Esophagus (tissue), 2 donors: ENCODE data around the gene ST7. TPM values are rescaled to one million over a fixed set of nuclear protein-coding genes. Genes with fewer than 3 reads are reported as not detected.
A peak's percentile ranks its signal among the peaks of the same experiment; 100 is the strongest.

Source experiments
- H3K27ac ChIP-seq, 2 donors: one replicate each; pipeline ENCODE4 v1.5.1; 2013; ENCODE audit warnings: low read depth in 2 of 2, mild to moderate bottlenecking in 2 of 2, inconsistent platforms in 1 of 2, low read length in 1 of 2, moderate library complexity in 1 of 2
- H3K27me3 ChIP-seq, 2 donors: one replicate each; pipeline ENCODE4 v1.6.1; 2013; ENCODE audit warnings: low read length in 2 of 2, control low read depth in 1 of 2, mild to moderate bottlenecking in 1 of 2; ENCODE audit not compliant: insufficient read depth in 2 of 2, control insufficient read depth in 1 of 2
- H3K36me3 ChIP-seq, 2 donors: one replicate each; pipeline ENCODE4 v1.6.1; 2013; ENCODE audit warnings: low read length in 1 of 2; ENCODE audit not compliant: control insufficient read depth in 2 of 2, insufficient read depth in 2 of 2
- H3K4me1 ChIP-seq, 2 donors: one replicate each; pipeline ENCODE4 v1.6.1; 2013; ENCODE audit warnings: low read length in 1 of 2; ENCODE audit not compliant: control insufficient read depth in 2 of 2, insufficient read depth in 2 of 2
- H3K4me3 ChIP-seq, 2 donors: one replicate each; pipeline ENCODE4 v1.5.1; 2013; ENCODE audit warnings: low read length in 2 of 2, mild to moderate bottlenecking in 2 of 2, low read depth in 1 of 2, moderate library complexity in 1 of 2
- H3K9me3 ChIP-seq, 2 donors: one replicate each; pipeline ENCODE4 v1.6.1; 2013; ENCODE audit warnings: mild to moderate bottlenecking in 2 of 2, low read depth in 1 of 2, low read length in 1 of 2, moderate library complexity in 1 of 2; ENCODE audit not compliant: control insufficient read depth in 2 of 2, insufficient read depth in 1 of 2
- WGBS, 2 donors: extraction: QIAGEN DNeasy Blood & Tissue Kit; methylation state at CpG; one replicate each; pipeline ENCODE4 v1.1.7; 2013; 5-methylcytosine and 5-hydroxymethylcytosine counted together
- polyA plus RNA-seq, 2 donors: library from polyadenylated mRNA; stranded (reverse); fragments of 200-250 nt; gene quantifications; one replicate each; pipeline ENCODE4 v1.2.3, GENCODE V29; 2013
- donor health status: healthy with polysubstance abuse.
- donor health status: Bipolar disorder and iron deficiency.

ST7 gene
- polyA plus RNA-seq, 2 donors, result 4.3 to 7.4 TPM

GRCh38 chr7:117012284-117012683, 59.0 kb downstream of the ST7 start:
- WGBS, 2 donors, result 69 to 75% methylated on average over 2 of the region's 2 CpGs
- no peak overlapping the region for H3K27ac ChIP-seq
- no peaks in the 10 kb centered on the region for H3K9me3 ChIP-seq
- H3K27me3 ChIP-seq, result no peaks in the 10 kb centered on the region
- H3K36me3 ChIP-seq, result no peaks in the 10 kb centered on the region
- no peak overlapping the region for H3K4me3 ChIP-seq
- no peaks in the 10 kb centered on the region for H3K4me1 ChIP-seq

GRCh38 chr7:117012696-117013095, 59.4 kb downstream of the ST7 start:
- no peaks in the 10 kb centered on the region for H3K27me3 ChIP-seq
- no peaks in the 10 kb centered on the region for H3K4me1 ChIP-seq
- H3K36me3 ChIP-seq, result no peaks in the 10 kb centered on the region
- no peak overlapping the region for H3K27ac ChIP-seq
- no peak overlapping the region for H3K4me3 ChIP-seq
- H3K9me3 ChIP-seq, result no peaks in the 10 kb centered on the region
- 63 to 77% methylated on average over 1 of the region's 1 CpG for WGBS, 2 donors

GRCh38 chr7:117014099-117014656, 60.9 kb downstream of the ST7 start:
- WGBS, 2 donors, result 68 to 80% methylated on average over 2 of the region's 2 CpGs
- Histone ChIP-seq H3K4me1 (no peaks in the 10 kb centered on the region), H3K27me3 (no peaks in the 10 kb centered on the region), H3K36me3 (no peaks in the 10 kb centered on the region), H3K4me3 (no peak overlapping the region), H3K9me3 (no peaks in the 10 kb centered on the region), H3K27ac (no peak overlapping the region)

GRCh38 chr7:117014673-117015133, 61.4 kb downstream of the ST7 start:
- Histone ChIP-seq H3K4me3 (peak overlapping the region in 1 of 2 donors; percentile 11), H3K27ac (no peak overlapping the region), H3K4me1 (no peaks in the 10 kb centered on the region), H3K36me3 (no peaks in the 10 kb centered on the region), H3K27me3 (no peaks in the 10 kb centered on the region), H3K9me3 (no peaks in the 10 kb centered on the region)
- 7 to 14% methylated on average over 6 of the region's 6 CpGs for WGBS, 2 donors

GRCh38 chr7:117015258-117016184, 62.2 kb downstream of the ST7 start:
- no peaks in the 10 kb centered on the region for H3K36me3 ChIP-seq
- WGBS, 2 donors, result 76 to 81% methylated on average over 4 of the region's 4 CpGs
- no peaks in the 10 kb centered on the region for H3K27me3 ChIP-seq
- no peak overlapping the region for H3K27ac ChIP-seq
- peaks cover 0 to 2% of the 10 kb centered on the region in 2 donors for H3K4me1 ChIP-seq
- H3K4me3 ChIP-seq, result no peak overlapping the region
- no peaks in the 10 kb centered on the region for H3K9me3 ChIP-seq

GRCh38 chr7:117017017-117017451, 63.7 kb downstream of the ST7 start:
- 87 to 90% methylated on average over 4 of the region's 4 CpGs for WGBS, 2 donors
- no peaks in the 10 kb centered on the region for H3K9me3 ChIP-seq
- H3K4me3 ChIP-seq, result no peak overlapping the region
- no peaks in the 10 kb centered on the region for H3K36me3 ChIP-seq
- no peaks in the 10 kb centered on the region for H3K27me3 ChIP-seq
- H3K4me1 ChIP-seq, result peaks cover 0 to 2% of the 10 kb centered on the region in 2 donors
- no peak overlapping the region for H3K27ac ChIP-seq

GRCh38 chr7:117017702-117018266, 64.5 kb downstream of the ST7 start:
- H3K27ac ChIP-seq, result no peak overlapping the region
- 60% methylated on average over 4 of the region's 4 CpGs for WGBS, 2 donors
- H3K4me1 ChIP-seq, result peaks cover 0 to 2% of the 10 kb centered on the region in 2 donors
- H3K4me3 ChIP-seq, result no peak overlapping the region
- no peaks in the 10 kb centered on the region for H3K36me3 ChIP-seq
- H3K9me3 ChIP-seq, result no peaks in the 10 kb centered on the region
- no peaks in the 10 kb centered on the region for H3K27me3 ChIP-seq

- Histone ChIP-seq H3K27ac (no peak overlapping the region), H3K27me3 (no peaks in the 10 kb centered on the region), H3K4me3 (no peak overlapping the region), H3K36me3 (no peaks in the 10 kb centered on the region), H3K9me3 (no peaks in the 10 kb centered on the region), H3K4me1 (peaks cover 0 to 2% of the 10 kb centered on the region in 2 donors)
- 86 to 88% methylated on average over 1 of the region's 1 CpG for WGBS, 2 donors
These were observed 65.4 kb downstream of the ST7 start for GRCh38 chr7:117018713-117019112.

- Histone ChIP-seq H3K27me3 (no peaks in the 10 kb centered on the region), H3K4me1 (peaks cover 0 to 2% of the 10 kb centered on the region in 2 donors), H3K36me3 (no peaks in the 10 kb centered on the region), H3K4me3 (no peak overlapping the region), H3K27ac (no peak overlapping the region), H3K9me3 (no peaks in the 10 kb centered on the region)
- WGBS, 2 donors, result 58 to 79% methylated on average over 2 of the region's 2 CpGs
These were observed 66.0 kb downstream of the ST7 start for GRCh38 chr7:117019287-117019686.
